Endothelial cell (in vitro differentiated cells): Measurements from ENCODE around the gene PGRMC2. TPM values are rescaled to one million over a fixed set of nuclear protein-coding genes. Genes with fewer than 3 reads are reported as not detected.

ENCODE experiments used
- DNase-seq: peaks from one replicate; pipeline ENCODE4 v3.0.0; 2021; ENCODE audit warnings: low spot score
- H3K27ac Mint-ChIP-seq: one replicate; pipeline ENCODE4 v1.8.0; 2021; ENCODE audit warnings: mixed read lengths, inconsistent platforms; ENCODE audit not compliant: unreplicated experiment
- H3K27me3 Mint-ChIP-seq: one replicate; pipeline ENCODE4 v1.8.0; 2021; ENCODE audit warnings: mild to moderate bottlenecking, moderate library complexity, mixed read lengths, inconsistent platforms; ENCODE audit not compliant: unreplicated experiment
- H3K36me3 Mint-ChIP-seq: one replicate; pipeline ENCODE4 v1.8.0; 2021; ENCODE audit warnings: mild to moderate bottlenecking, low read depth, mixed read lengths, inconsistent platforms; ENCODE audit not compliant: unreplicated experiment
- H3K4me1 Mint-ChIP-seq: one replicate; pipeline ENCODE4 v1.8.0; 2021; ENCODE audit warnings: mild to moderate bottlenecking, mixed read lengths, inconsistent platforms; ENCODE audit not compliant: unreplicated experiment
- H3K4me3 Mint-ChIP-seq: one replicate; pipeline ENCODE4 v1.8.0; 2021; ENCODE audit warnings: mild to moderate bottlenecking, mixed read lengths, inconsistent platforms; ENCODE audit not compliant: unreplicated experiment
- H3K9me3 Mint-ChIP-seq: one replicate; pipeline ENCODE4 v1.8.0; 2021; ENCODE audit warnings: mixed read lengths, inconsistent platforms; ENCODE audit not compliant: unreplicated experiment
- CTCF ChIP-seq: fragments of 200-600 bp; sonication (generic); IDR thresholded peaks from one replicate; pipeline ENCODE4 v1.5.0; 2021; ENCODE audit warnings: antibody characterized with exemption; ENCODE audit not compliant: unreplicated experiment
- total RNA-seq: library from RNA; stranded (reverse); fragmentation: NEBNext Ultra II Directional; extraction: Animal tissue kit (Norgen Biotek cat#: 25700); gene quantifications from one replicate; pipeline ENCODE4 v1.2.1, GENCODE V29; 2021; ENCODE audit not compliant: unreplicated experiment

Gene PGRMC2
- total RNA-seq, 1 donor from 2014 or later = 37.4 TPM

GRCh38 chr4:128284317-128284716 lies 3.3 kb downstream of the PGRMC2 start:
- Mint-ChIP-seq H3K4me3 (no peak overlapping the region), H3K27ac (no peak overlapping the region), H3K27me3 (peaks cover 11% of the 10 kb centered on the region), H3K4me1 (peaks cover 25% of the 10 kb centered on the region), H3K9me3 (no peaks in the 10 kb centered on the region), H3K36me3 (peaks cover 6% of the 10 kb centered on the region)
- TF ChIP-seq CTCF = no peak
- no peak for DNase-seq

GRCh38 chr4:128283071-128283470 lies 4.5 kb downstream of the PGRMC2 start:
- no peak for DNase-seq
- H3K27me3 Mint-ChIP-seq = peaks cover 11% of the 10 kb centered on the region
- H3K9me3 Mint-ChIP-seq = no peaks in the 10 kb centered on the region
- H3K4me1 Mint-ChIP-seq = peaks cover 19% of the 10 kb centered on the region
- no peaks in the 10 kb centered on the region for H3K36me3 Mint-ChIP-seq
- no peak for TF ChIP-seq CTCF
- no peak overlapping the region for H3K4me3 Mint-ChIP-seq
- no peak overlapping the region for H3K27ac Mint-ChIP-seq

GRCh38 chr4:128282516-128282915 lies 5.1 kb downstream of the PGRMC2 start:
- Mint-ChIP-seq H3K27me3 (peaks cover 11% of the 10 kb centered on the region), H3K27ac (no peak overlapping the region), H3K4me3 (no peak overlapping the region), H3K36me3 (no peaks in the 10 kb centered on the region), H3K9me3 (no peaks in the 10 kb centered on the region), H3K4me1 (peaks cover 19% of the 10 kb centered on the region)
- no peak for TF ChIP-seq CTCF
- no peak for DNase-seq

- no peak overlapping the region for H3K4me3 Mint-ChIP-seq
- no peak for TF ChIP-seq CTCF
- peaks cover 13% of the 10 kb centered on the region for H3K4me1 Mint-ChIP-seq
- no peaks in the 10 kb centered on the region for H3K9me3 Mint-ChIP-seq
- peaks cover 5% of the 10 kb centered on the region for H3K27me3 Mint-ChIP-seq
- DNase-seq = no peak
- no peaks in the 10 kb centered on the region for H3K36me3 Mint-ChIP-seq
- no peak overlapping the region for H3K27ac Mint-ChIP-seq
Observed at GRCh38 chr4:128281354-128281753, 6.3 kb downstream of the PGRMC2 start.

GRCh38 chr4:128279624-128280225 lies 7.9 kb downstream of the PGRMC2 start:
- TF ChIP-seq CTCF = no peak
- Mint-ChIP-seq H3K9me3 (no peaks in the 10 kb centered on the region), H3K27ac (no peak overlapping the region), H3K4me1 (peaks cover 3% of the 10 kb centered on the region), H3K4me3 (no peak overlapping the region), H3K27me3 (peaks cover 2% of the 10 kb centered on the region), H3K36me3 (no peaks in the 10 kb centered on the region)
- DNase-seq = no peak
